Measurements from ENCODE around the gene PKNOX1.
"Not testable (repeated sequence)": the region's sequence is repeated elsewhere in the genome, so short reads cannot be mapped to it uniquely, and the experiment has no call there.

DNA sequence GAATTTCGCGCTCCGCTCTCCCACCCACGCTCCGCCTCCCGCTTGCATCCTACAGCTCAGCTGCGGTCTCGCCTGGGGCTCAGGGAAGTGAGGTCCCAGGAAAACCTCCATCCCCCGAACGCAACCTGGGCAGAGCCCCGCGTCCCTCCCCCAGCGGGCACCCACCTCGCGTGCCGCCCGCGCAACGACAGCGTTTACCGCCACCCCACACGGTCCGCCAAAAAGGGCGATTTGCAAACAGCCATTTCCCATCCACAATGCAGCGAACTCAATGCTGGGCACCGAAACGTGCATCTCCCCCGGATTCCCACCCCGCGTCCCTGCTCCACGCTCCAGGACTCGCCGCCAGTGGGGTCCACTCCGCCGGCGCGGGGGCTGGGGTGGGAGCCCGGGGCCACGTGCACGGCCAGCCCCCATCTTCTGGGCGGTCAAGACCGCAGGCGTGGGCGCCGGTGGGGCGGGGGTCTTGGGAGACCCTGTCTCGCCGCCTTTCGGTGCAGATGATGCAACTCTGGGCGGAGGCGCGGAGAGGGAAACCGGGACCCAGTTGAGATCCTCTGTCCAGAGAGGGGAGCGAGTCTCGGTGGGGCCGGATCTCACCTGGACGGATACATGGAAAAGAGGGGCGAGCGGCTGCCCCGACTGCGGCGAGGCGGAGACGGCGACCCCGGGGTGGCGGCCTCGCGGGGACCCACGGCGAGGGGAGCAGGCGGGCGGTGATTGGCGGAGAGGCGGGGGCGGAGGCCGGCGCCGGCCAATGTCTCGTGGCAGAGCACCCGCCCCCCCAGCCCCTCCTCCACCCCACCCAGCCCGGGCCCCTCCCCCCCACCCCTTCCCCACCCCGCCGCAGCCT lies 101.0 kb downstream of the PKNOX1 start, which contains the start of gene CBS:
- TF ChIP-seq, protein P1, sequence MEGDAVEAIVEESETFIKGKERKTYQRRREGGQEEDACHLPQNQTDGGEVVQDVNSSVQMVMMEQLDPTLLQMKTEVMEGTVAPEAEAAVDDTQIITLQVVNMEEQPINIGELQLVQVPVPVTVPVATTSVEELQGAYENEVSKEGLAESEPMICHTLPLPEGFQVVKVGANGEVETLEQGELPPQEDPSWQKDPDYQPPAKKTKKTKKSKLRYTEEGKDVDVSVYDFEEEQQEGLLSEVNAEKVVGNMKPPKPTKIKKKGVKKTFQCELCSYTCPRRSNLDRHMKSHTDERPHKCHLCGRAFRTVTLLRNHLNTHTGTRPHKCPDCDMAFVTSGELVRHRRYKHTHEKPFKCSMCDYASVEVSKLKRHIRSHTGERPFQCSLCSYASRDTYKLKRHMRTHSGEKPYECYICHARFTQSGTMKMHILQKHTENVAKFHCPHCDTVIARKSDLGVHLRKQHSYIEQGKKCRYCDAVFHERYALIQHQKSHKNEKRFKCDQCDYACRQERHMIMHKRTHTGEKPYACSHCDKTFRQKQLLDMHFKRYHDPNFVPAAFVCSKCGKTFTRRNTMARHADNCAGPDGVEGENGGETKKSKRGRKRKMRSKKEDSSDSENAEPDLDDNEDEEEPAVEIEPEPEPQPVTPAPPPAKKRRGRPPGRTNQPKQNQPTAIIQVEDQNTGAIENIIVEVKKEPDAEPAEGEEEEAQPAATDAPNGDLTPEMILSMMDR (IDR thresholded peaks at IDR 0.05): not testable (repeated sequence)
- TF ChIP-seq POLR2A (IDR thresholded peaks at IDR 0.05): not testable (repeated sequence)
